GM19238 (cell line): Measurements from ENCODE around the gene IPO9.
"Not testable (repeated sequence)": the region's sequence is repeated elsewhere in the genome, so short reads cannot be mapped to it uniquely, and the experiment has no call there.

Experiments used
- DNase-seq: peaks from one replicate; pipeline ENCODE4 v3.0.0; 2011; ENCODE audit warnings: low spot score; ENCODE audit not compliant: insufficient read length

The IPO9 gene

GRCh38 chr1:201888282-201889089, 59.5 kb downstream of the IPO9 start, which contains the start of gene SHISA4:
Gene SHISA4 (plus strand): TSS chr1:201888898. CDS start chr1:201888995, 97 bp downstream.
- no peak for DNase-seq

GRCh38 chr1:201889090-201889968, 60.4 kb downstream of the IPO9 start:
- no peak for DNase-seq

- no peak for DNase-seq
Measured at GRCh38 chr1:201890223-201890622, 61.3 kb downstream of the IPO9 start.

- DNase-seq: no peak
Measured at GRCh38 chr1:201890806-201891450, 62.0 kb downstream of the IPO9 start.

- no peak for DNase-seq
Measured at GRCh38 chr1:201891451-201892045, 62.6 kb downstream of the IPO9 start.

- no peak for DNase-seq
Measured at GRCh38 chr1:201892211-201892610, 63.3 kb downstream of the IPO9 start.

GRCh38 chr1:201893431-201893830, 64.5 kb downstream of the IPO9 start:
- DNase-seq: no peak

GRCh38 chr1:201894343-201895119, 65.6 kb downstream of the IPO9 start:
- no peak for DNase-seq

GRCh38 chr1:201895120-201895665, 66.2 kb downstream of the IPO9 start:
- no peak for DNase-seq

- DNase-seq: peak; percentile 84
Measured at GRCh38 chr1:201895913-201896807, 67.2 kb downstream of the IPO9 start.

- DNase-seq: no peak
Measured at GRCh38 chr1:201896951-201897391, 68.0 kb downstream of the IPO9 start.

GRCh38 chr1:201898240-201898894, 69.4 kb downstream of the IPO9 start:
- no peak for DNase-seq

GRCh38 chr1:201898992-201899391, 70.0 kb downstream of the IPO9 start:
- no peak for DNase-seq

- DNase-seq: no peak
Measured at GRCh38 chr1:201899683-201900429, 70.9 kb downstream of the IPO9 start.

GRCh38 chr1:201900476-201900875, 71.5 kb downstream of the IPO9 start:
- DNase-seq: no peak

GRCh38 chr1:201901036-201901435, 72.1 kb downstream of the IPO9 start:
- DNase-seq: not testable (repeated sequence)

- DNase-seq: no peak
Measured at GRCh38 chr1:201902198-201902597, 73.2 kb downstream of the IPO9 start.

- DNase-seq: no peak
Measured at GRCh38 chr1:201903135-201903534, 74.2 kb downstream of the IPO9 start.
